Hepatocyte (in vitro differentiated cells): Measurements from ENCODE around the gene CPLX1. TPM values are rescaled to one million over a fixed set of nuclear protein-coding genes. Genes with fewer than 3 reads are reported as not detected.

ENCODE experiments used
- DNase-seq: peaks from one replicate; pipeline ENCODE4 v3.0.0-alpha.2; 2016; ENCODE audit warnings: low spot score
- H2AFZ ChIP-seq: fragments of 200-600 bp; sonication (generic); 2 replicates; pipeline ENCODE4 v1.6.0; 2016; ENCODE audit warnings: antibody characterized with exemption, mild to moderate bottlenecking
- H3K27ac ChIP-seq: fragments of 200-600 bp; sonication (generic); 2 replicates; pipeline ENCODE4 v1.5.1; 2016; ENCODE audit warnings: mild to moderate bottlenecking
- H3K27me3 ChIP-seq: fragments of 200-600 bp; sonication (generic); 2 replicates; pipeline ENCODE4 v1.6.1; 2016
- H3K36me3 ChIP-seq: fragments of 200-600 bp; sonication (generic); replicated peaks from 2 replicates; pipeline ENCODE4 v1.5.1; 2016; ENCODE audit warnings: low read depth; ENCODE audit not compliant: insufficient read depth
- H3K4me1 ChIP-seq: fragments of 200-600 bp; sonication (generic); 2 replicates; pipeline ENCODE4 v1.5.1; 2016; ENCODE audit warnings: mild to moderate bottlenecking, moderate library complexity; ENCODE audit not compliant: insufficient read depth
- H3K4me2 ChIP-seq: fragments of 200-600 bp; sonication (generic); 2 replicates; pipeline ENCODE4 v1.6.0; 2016
- H3K4me3 ChIP-seq: fragments of 200-600 bp; sonication (generic); 2 replicates; pipeline ENCODE4 v1.5.1; 2016; ENCODE audit warnings: mild to moderate bottlenecking
- H3K79me2 ChIP-seq: fragments of 200-600 bp; sonication (generic); 2 replicates; pipeline ENCODE4 v1.6.0; 2017; ENCODE audit warnings: mild to moderate bottlenecking
- H3K9me2 ChIP-seq: fragments of 200-600 bp; sonication (generic); replicated peaks from 2 replicates; pipeline ENCODE4 v1.6.0; 2017; ENCODE audit warnings: mild to moderate bottlenecking; ENCODE audit not compliant: insufficient read depth
- H3K9me3 ChIP-seq: fragments of 200-600 bp; sonication (generic); 2 replicates; pipeline ENCODE4 v1.5.1; 2016; ENCODE audit warnings: low read depth, mild to moderate bottlenecking
- H4K20me1 ChIP-seq: fragments of 200-600 bp; sonication (generic); 2 replicates; pipeline ENCODE4 v1.6.0; 2016; ENCODE audit warnings: mild to moderate bottlenecking; ENCODE audit not compliant: insufficient read depth, poor library complexity, severe bottlenecking
- CTCF ChIP-seq: fragments of 200-600 bp; sonication (generic); IDR thresholded peaks from 2 replicates; pipeline ENCODE4 v1.5.1; 2016; ENCODE audit warnings: antibody characterized with exemption, mild to moderate bottlenecking; ENCODE audit not compliant: poor library complexity
- EZH2 ChIP-seq: fragments of 200-600 bp; sonication (generic); IDR thresholded peaks from 2 replicates; pipeline ENCODE4 v1.6.1; 2016; ENCODE audit warnings: antibody characterized with exemption, mild to moderate bottlenecking, borderline replicate concordance
- EZH2phosphoT487 ChIP-seq: fragments of 200-600 bp; sonication (generic); IDR thresholded peaks from one replicate; pipeline ENCODE4 v1.6.1; 2018; ENCODE audit warnings: antibody characterized with exemption, mild to moderate bottlenecking, low read depth, moderate library complexity; ENCODE audit not compliant: unreplicated experiment, severe bottlenecking
- WGBS: methylation state at CpG from one replicate; pipeline ENCODE4 v1.1.6; 2016; ENCODE audit warnings: low lambda C conversion rate; ENCODE audit errors: missing lambda C conversion rate; 5-methylcytosine and 5-hydroxymethylcytosine counted together
- polyA plus RNA-seq: library from polyadenylated mRNA; unstranded; fragments of >200 nt; fragmentation: Nextera tagmentation; extraction: Ambion mirVana; gene quantifications from 2 replicates; pipeline ENCODE4 v1.2.1, GENCODE V29; 2016
- total RNA-seq: library from RNA; depleted of rRNA; stranded (reverse); fragments of >200 nt; gene quantifications from 2 replicates; pipeline ENCODE4 v1.2.3, GENCODE V29; 2014

CPLX1 gene
- total and polyA plus RNA-seq, 2 experiments from 2014 or later, result 0.30 to 2.0 TPM

DNA sequence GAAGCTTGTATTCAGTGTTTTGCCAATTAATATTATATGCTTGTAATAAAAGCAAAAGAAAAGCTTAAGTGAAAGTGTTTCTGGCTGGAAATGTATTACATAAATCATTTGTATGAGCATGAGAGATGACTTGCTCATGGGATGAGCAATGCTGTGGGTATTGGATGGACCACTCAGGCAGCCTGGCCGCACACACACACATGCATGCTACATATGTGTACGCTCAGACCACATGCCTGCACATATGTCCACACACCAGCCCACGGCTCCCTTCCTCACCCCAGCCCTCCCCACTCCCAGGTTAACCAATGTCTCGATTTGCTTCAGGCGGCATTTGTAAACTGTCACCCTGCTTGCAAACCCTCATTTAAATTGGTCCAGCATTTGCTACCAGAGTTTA, 55.9 kb downstream of the CPLX1 start:
- Histone ChIP-seq H4K20me1 (peaks cover 95% of the 10 kb centered on the region), H3K9me3 (no peaks in the 10 kb centered on the region), H3K4me2 (no peak overlapping the region), H3K4me3 (no peak overlapping the region), H3K36me3 (no peaks in the 10 kb centered on the region), H3K79me2 (peaks cover 73% of the 10 kb centered on the region), H3K27ac (no peak overlapping the region), H3K27me3 (no peaks in the 10 kb centered on the region), H2AFZ (no peak overlapping the region), H3K4me1 (peaks cover 5% of the 10 kb centered on the region), H3K9me2 (no peaks in the 10 kb centered on the region)
- TF ChIP-seq EZH2 (no peak), CTCF (no peak), EZH2phosphoT487 (no peak)
- 95% methylated on average over 5 of the region's 5 CpGs for WGBS
- no peak for DNase-seq

DNA sequence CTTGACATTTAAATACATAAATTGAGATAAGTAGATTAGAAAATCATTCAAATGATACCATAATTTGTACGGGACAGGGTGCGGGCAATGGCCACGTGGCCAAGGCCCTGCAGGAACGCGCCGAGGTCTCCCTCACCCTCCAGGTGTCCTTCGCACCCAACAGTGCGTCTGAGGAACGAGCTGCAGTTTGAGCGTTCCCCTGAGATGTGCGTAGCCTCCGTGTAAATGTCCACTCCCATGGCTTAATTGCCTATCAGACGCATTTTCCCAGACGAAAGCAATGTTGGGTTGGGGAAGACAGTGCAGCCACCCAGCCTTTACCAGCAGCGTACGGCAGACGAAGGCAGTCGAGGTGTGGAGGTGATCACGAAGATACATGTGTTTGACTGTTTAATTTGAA, 56.4 kb downstream of the CPLX1 start:
- H3K36me3 ChIP-seq, result no peaks in the 10 kb centered on the region
- no peak for TF ChIP-seq EZH2
- TF ChIP-seq CTCF, result no peak
- no peak for TF ChIP-seq EZH2phosphoT487
- peaks cover 68% of the 10 kb centered on the region for H3K79me2 ChIP-seq
- no peaks in the 10 kb centered on the region for H3K27me3 ChIP-seq
- no peak for DNase-seq
- no peaks in the 10 kb centered on the region for H3K9me3 ChIP-seq
- H3K27ac ChIP-seq, result no peak overlapping the region
- no peak overlapping the region for H3K4me2 ChIP-seq
- H2AFZ ChIP-seq, result no peak overlapping the region
- peaks cover 5% of the 10 kb centered on the region for H3K4me1 ChIP-seq
- no peak overlapping the region for H3K4me3 ChIP-seq
- peaks cover 93% of the 10 kb centered on the region for H4K20me1 ChIP-seq
- WGBS, result 96% methylated on average over 19 of the region's 19 CpGs
- no peaks in the 10 kb centered on the region for H3K9me2 ChIP-seq

GRCh38 chr4:768995-769394, 56.9 kb downstream of the CPLX1 start:
- no peak for DNase-seq
- Histone ChIP-seq H4K20me1 (peaks cover 88% of the 10 kb centered on the region), H3K4me3 (no peak overlapping the region), H3K4me1 (peaks cover 5% of the 10 kb centered on the region), H3K27ac (no peak overlapping the region), H3K27me3 (no peaks in the 10 kb centered on the region), H3K4me2 (no peak overlapping the region), H3K9me2 (no peaks in the 10 kb centered on the region), H3K9me3 (no peaks in the 10 kb centered on the region), H2AFZ (no peak overlapping the region), H3K36me3 (no peaks in the 10 kb centered on the region), H3K79me2 (peaks cover 62% of the 10 kb centered on the region)
- WGBS, result 95% methylated on average over 12 of the region's 12 CpGs
- TF ChIP-seq EZH2 (no peak), CTCF (no peak), EZH2phosphoT487 (no peak)

DNA sequence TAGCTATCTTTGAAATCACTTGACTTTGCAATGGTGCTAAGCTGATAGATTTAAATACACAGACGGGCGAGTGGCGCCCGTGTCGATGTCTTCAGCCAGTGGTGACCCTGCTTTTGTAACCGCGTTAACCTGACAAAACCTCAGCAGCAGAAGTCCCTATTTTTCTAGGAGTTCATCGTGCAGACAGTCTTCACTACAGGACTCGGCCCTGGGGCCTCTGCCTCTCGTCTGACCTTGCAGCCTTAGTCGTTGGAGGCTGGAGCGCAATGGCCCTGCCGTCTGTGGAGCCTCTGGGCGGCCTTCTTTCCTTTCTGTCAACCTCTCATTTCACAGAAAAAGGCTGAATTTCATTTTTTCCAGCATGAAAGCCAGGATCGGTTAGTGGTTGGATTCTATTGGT, 57.9 kb downstream of the CPLX1 start:
- no peak overlapping the region for H3K27ac ChIP-seq
- WGBS, result 92% methylated on average over 15 of the region's 15 CpGs
- no peak overlapping the region for H3K4me3 ChIP-seq
- no peaks in the 10 kb centered on the region for H3K27me3 ChIP-seq
- H3K9me3 ChIP-seq, result no peaks in the 10 kb centered on the region
- H2AFZ ChIP-seq, result no peak overlapping the region
- H3K79me2 ChIP-seq, result peaks cover 53% of the 10 kb centered on the region
- H3K4me1 ChIP-seq, result peaks cover 5% of the 10 kb centered on the region
- no peaks in the 10 kb centered on the region for H3K36me3 ChIP-seq
- DNase-seq, result no peak
- no peaks in the 10 kb centered on the region for H3K9me2 ChIP-seq
- peaks cover 78% of the 10 kb centered on the region for H4K20me1 ChIP-seq
- TF ChIP-seq EZH2 (no peak), EZH2phosphoT487 (no peak), CTCF (no peak)
- H3K4me2 ChIP-seq, result no peak overlapping the region
